Left ventricle myocardium inferior (tissue), 1 donor: Measurements from ENCODE around the gene MLXIP. TPM values are rescaled to one million over a fixed set of nuclear protein-coding genes. Genes with fewer than 3 reads are reported as not detected.

Source experiments
- DNase-seq: peaks from one replicate; pipeline ENCODE4 v3.0.0-alpha.2; 2020
- H3K27ac ChIP-seq: fragments of 200-600 bp; replicated peaks from 2 replicates; pipeline ENCODE4 v1.8.0; 2021
- H3K27me3 ChIP-seq: fragments of 200-600 bp; 2 replicates; pipeline ENCODE4 v1.8.0; 2021; ENCODE audit warnings: low read depth
- H3K36me3 ChIP-seq: fragments of 200-600 bp; 2 replicates; pipeline ENCODE4 v1.8.0; 2021
- H3K4me1 ChIP-seq: fragments of 200-600 bp; 2 replicates; pipeline ENCODE4 v1.8.0; 2021
- H3K4me3 ChIP-seq: fragments of 200-600 bp; 2 replicates; pipeline ENCODE4 v1.8.0; 2021; ENCODE audit warnings: mild to moderate bottlenecking, moderate library complexity
- H3K9me3 ChIP-seq: fragments of 200-600 bp; replicated peaks from 2 replicates; pipeline ENCODE4 v1.8.0; 2021
- intact Hi-C: fragments of 100-400 bp; cut with micrococcal nuclease; formaldehyde crosslinking; loops from one replicate; pipeline ENCODE4 v1.11.0; 2022
- total RNA-seq: library from RNA; stranded (reverse); fragmentation: NEBNext Ultra II Directional; extraction: Animal tissue kit (Norgen Biotek cat#: 25700); gene quantifications from one replicate; pipeline ENCODE4 v1.2.1, GENCODE V29; 2021
- TF ChIP-seq, protein P1 (sequence below): fragments of 200-600 bp; IDR thresholded peaks from 2 replicates; pipeline ENCODE4 v1.8.0; 2021; ENCODE audit warnings: antibody characterized with exemption, mild to moderate bottlenecking, borderline replicate concordance
- donor health status: DM: no; HTN: yes; CAD: no; lungs with severe emphysema.

Gene MLXIP
- total RNA-seq, 1 donor from 2014 or later: 16.7 TPM

DNA sequence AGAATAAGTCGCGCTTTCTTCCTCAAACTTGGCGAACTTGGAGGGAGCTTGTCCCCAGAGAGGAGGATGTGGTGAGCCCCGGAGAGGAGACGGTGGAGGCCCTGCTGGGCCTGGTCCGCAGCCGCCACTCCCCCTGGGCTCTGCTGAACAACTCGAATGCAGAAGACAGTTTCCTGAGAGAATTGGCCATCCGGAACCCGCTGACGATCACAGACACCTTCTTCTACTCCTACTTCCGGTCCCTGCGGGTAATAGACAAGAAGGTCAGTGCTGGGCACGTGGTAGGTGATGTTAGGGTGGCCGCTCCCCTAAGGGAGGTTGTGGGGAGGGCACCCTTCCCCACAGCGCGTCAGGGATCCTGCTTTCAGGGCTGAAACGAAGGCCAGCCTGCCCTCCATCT lies 106.0 kb downstream of the MLXIP start:
- intact Hi-C loops: no loop called here
- Histone ChIP-seq H3K4me3 (no peak overlapping the region), H3K4me1 (peaks cover 8% of the 10 kb centered on the region), H3K36me3 (no peaks in the 10 kb centered on the region), H3K27me3 (peaks cover 29% of the 10 kb centered on the region), H3K27ac (no peak overlapping the region), H3K9me3 (no peaks in the 10 kb centered on the region)
- TF ChIP-seq, protein P1, sequence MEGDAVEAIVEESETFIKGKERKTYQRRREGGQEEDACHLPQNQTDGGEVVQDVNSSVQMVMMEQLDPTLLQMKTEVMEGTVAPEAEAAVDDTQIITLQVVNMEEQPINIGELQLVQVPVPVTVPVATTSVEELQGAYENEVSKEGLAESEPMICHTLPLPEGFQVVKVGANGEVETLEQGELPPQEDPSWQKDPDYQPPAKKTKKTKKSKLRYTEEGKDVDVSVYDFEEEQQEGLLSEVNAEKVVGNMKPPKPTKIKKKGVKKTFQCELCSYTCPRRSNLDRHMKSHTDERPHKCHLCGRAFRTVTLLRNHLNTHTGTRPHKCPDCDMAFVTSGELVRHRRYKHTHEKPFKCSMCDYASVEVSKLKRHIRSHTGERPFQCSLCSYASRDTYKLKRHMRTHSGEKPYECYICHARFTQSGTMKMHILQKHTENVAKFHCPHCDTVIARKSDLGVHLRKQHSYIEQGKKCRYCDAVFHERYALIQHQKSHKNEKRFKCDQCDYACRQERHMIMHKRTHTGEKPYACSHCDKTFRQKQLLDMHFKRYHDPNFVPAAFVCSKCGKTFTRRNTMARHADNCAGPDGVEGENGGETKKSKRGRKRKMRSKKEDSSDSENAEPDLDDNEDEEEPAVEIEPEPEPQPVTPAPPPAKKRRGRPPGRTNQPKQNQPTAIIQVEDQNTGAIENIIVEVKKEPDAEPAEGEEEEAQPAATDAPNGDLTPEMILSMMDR: no peak
- DNase-seq: no peak

DNA sequence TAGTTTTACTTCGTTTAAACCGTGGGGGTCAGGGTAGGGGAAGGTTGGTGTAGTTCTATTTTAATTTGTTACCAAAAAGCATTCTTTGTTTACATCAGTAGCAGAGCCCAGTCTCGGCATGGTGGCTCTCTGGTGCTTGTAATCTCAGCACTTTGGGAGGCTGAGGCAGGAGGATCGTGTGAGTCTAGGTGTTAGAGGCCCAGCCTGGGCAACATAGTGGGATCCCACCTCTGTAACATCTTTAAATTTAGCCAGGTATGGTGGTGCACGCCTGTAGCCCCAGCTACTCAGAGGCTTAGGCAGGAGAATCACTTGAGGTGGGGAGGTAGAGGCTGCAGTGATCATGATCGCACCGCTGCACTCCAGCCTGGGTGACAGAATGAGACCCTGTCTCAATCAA lies 106.5 kb downstream of the MLXIP start:
- H3K36me3 ChIP-seq: no peaks in the 10 kb centered on the region
- peaks cover 8% of the 10 kb centered on the region for H3K4me1 ChIP-seq
- peaks cover 35% of the 10 kb centered on the region for H3K27me3 ChIP-seq
- DNase-seq: no peak
- TF ChIP-seq, protein P1: no peak
- H3K4me3 ChIP-seq: no peak overlapping the region
- no peak overlapping the region for H3K27ac ChIP-seq
- H3K9me3 ChIP-seq: no peaks in the 10 kb centered on the region
- intact Hi-C loops: no loop called here

DNA sequence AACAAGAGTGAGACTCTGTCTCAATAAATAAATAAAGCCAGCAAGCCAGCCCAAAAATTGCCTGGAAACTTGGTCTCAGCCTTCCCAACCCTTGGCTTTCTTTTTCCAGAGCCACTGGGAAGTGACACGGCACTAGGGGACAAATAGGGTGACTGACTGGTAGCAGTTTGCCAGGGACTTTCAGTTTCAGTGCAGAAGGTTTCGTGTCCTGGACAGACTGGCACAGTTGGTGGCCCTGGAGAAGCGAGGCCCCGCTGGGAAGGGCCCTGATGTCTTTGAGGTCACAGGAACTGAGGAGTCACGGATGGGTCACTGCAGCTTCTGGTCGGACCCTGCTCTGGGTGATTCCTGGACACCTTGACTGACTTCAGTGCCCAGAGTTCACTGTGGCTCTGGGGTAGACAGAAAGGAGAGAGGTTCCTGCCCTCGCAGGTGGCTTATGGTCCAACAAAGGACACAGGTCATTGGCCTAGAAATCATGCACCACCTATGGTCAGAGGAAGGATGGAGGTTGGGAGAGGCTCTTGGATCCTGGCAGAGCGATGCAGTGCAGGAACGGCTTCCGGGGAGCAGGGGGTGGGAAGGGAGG lies 107.0 kb downstream of the MLXIP start:
- no peak for DNase-seq
- intact Hi-C loops: no loop called here
- Histone ChIP-seq H3K4me1 (peaks cover 8% of the 10 kb centered on the region), H3K27ac (no peak overlapping the region), H3K27me3 (peaks cover 38% of the 10 kb centered on the region), H3K36me3 (no peaks in the 10 kb centered on the region), H3K9me3 (no peaks in the 10 kb centered on the region), H3K4me3 (no peak overlapping the region)
- TF ChIP-seq, protein P1: no peak

DNA sequence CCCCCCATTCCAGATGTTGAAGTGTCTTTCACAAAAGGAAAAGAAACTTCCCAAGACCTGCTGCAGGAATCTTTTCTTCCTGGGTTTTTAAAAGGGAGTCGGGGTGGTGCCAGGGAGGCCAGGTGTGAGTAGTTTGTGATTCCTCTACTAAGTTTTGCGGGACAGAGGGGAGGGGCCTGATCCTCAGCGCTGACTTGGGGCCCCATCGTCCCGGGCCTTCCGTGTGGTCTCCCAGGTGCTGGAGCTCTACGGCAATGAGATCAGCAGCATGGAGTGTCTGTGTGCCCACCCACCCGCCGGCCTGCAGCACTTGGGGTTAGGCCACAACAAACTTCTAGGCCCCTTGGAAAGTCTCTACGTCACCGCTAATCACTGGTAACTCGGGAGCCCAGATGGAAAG lies 108.9 kb downstream of the MLXIP start:
- Histone ChIP-seq H3K36me3 (no peaks in the 10 kb centered on the region), H3K27ac (no peak overlapping the region)
- intact Hi-C loops: no loop called here

DNA sequence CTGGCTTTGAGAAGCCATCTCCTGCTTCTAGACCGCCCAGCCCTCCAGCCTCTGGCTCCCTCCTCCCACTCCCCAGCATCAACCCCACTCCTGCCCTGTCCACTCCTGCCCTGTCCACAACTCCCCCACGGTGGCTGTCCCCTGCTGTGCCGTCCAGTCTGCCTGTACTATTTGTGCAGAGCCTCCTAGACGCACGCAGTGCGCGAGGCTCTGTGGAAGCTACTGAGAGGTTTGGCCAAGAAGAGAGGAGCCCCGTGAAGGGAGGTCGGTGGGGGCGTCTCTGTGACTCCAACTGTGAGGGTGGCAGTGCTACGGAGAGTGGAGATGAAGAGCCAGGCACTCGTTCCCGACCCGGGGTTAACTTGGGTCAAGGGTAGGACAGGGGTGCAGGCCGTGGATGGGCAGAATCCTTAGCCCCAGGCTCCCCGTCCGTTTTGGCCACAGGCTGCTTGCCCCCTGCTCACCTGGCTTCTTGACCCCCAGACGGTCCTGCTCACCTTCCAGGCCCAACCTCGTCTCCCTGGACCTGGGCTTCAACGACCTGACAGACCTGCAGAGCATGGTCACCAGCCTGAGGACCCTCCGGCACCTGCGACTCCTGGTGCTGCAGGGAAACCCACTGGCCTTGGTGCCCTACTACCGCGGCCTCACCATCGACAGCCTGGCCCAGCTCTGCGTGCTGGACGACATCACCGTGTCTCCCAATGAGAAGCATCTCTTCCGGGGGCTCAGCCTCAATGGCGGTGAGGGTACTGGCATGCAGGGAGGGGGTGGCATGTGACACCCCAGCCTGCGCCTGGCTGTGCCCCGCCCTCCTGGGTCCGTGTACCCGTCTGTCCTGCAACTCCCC lies 111.3 kb downstream of the MLXIP start:
- H3K27ac ChIP-seq: no peak overlapping the region
- H3K9me3 ChIP-seq: peaks cover under 1% of the 10 kb centered on the region
- no peaks in the 10 kb centered on the region for H3K36me3 ChIP-seq
- DNase-seq: no peak
- no peaks in the 10 kb centered on the region for H3K4me1 ChIP-seq
- TF ChIP-seq, protein P1: no peak
- no peak overlapping the region for H3K4me3 ChIP-seq
- intact Hi-C loops: no loop called here
- peaks cover 19% of the 10 kb centered on the region for H3K27me3 ChIP-seq

More for the DNA sequence above, 108.9 kb downstream of the MLXIP start:
- TF ChIP-seq, protein P1: no peak
- H3K4me3 ChIP-seq: no peak overlapping the region
- peaks cover 8% of the 10 kb centered on the region for H3K4me1 ChIP-seq
- no peaks in the 10 kb centered on the region for H3K9me3 ChIP-seq
- H3K27me3 ChIP-seq: peaks cover 33% of the 10 kb centered on the region
- no peak for DNase-seq
